Glutamatergic neuron (in vitro differentiated cells): ENCODE results near the gene PRKD2. TPM values are rescaled to one million over a fixed set of nuclear protein-coding genes. Genes with fewer than 3 reads are reported as not detected.
A peak's percentile ranks its signal among the peaks of the same experiment; 100 is the strongest.
"Not testable (repeated sequence)": the region's sequence is repeated elsewhere in the genome, so short reads cannot be mapped to it uniquely, and the experiment has no call there.

Experiments
- DNase-seq: peaks from one replicate; pipeline ENCODE4 v3.0.0; 2022
- H3K27ac Mint-ChIP-seq: one replicate; pipeline ENCODE4 v1.8.0; 2020; ENCODE audit warnings: mild to moderate bottlenecking, mixed read lengths, inconsistent platforms; ENCODE audit not compliant: unreplicated experiment
- H3K27me3 Mint-ChIP-seq: one replicate; pipeline ENCODE4 v1.8.0; 2020; ENCODE audit warnings: mild to moderate bottlenecking, moderate library complexity, mixed read lengths, inconsistent platforms; ENCODE audit not compliant: unreplicated experiment
- H3K36me3 Mint-ChIP-seq: one replicate; pipeline ENCODE4 v1.8.0; 2020; ENCODE audit warnings: mild to moderate bottlenecking, mixed read lengths, inconsistent platforms; ENCODE audit not compliant: unreplicated experiment
- H3K4me1 Mint-ChIP-seq: one replicate; pipeline ENCODE4 v1.8.0; 2020; ENCODE audit warnings: mild to moderate bottlenecking, low read depth, mixed read lengths, inconsistent platforms; ENCODE audit not compliant: unreplicated experiment
- H3K4me3 Mint-ChIP-seq: one replicate; pipeline ENCODE4 v1.8.0; 2020; ENCODE audit warnings: mild to moderate bottlenecking, mixed read lengths, inconsistent platforms; ENCODE audit not compliant: unreplicated experiment
- H3K9me3 Mint-ChIP-seq: one replicate; pipeline ENCODE4 v1.8.0; 2020; ENCODE audit warnings: mild to moderate bottlenecking, moderate library complexity, mixed read lengths, inconsistent platforms; ENCODE audit not compliant: unreplicated experiment
- CTCF ChIP-seq: fragments of 200-600 bp; sonication (generic); IDR thresholded peaks from one replicate; pipeline ENCODE4 v1.5.0; 2021; ENCODE audit not compliant: partially characterized antibody, unreplicated experiment
- total RNA-seq: library from RNA; stranded (reverse); fragmentation: NEBNext Ultra II Directional; extraction: Animal tissue kit (Norgen Biotek cat#: 25700); gene quantifications from one replicate; pipeline ENCODE4 v1.2.1, GENCODE V29; 2021; ENCODE audit not compliant: unreplicated experiment

Gene PRKD2
- total RNA-seq, 1 donor from 2014 or later, result 54.7 TPM

DNA sequence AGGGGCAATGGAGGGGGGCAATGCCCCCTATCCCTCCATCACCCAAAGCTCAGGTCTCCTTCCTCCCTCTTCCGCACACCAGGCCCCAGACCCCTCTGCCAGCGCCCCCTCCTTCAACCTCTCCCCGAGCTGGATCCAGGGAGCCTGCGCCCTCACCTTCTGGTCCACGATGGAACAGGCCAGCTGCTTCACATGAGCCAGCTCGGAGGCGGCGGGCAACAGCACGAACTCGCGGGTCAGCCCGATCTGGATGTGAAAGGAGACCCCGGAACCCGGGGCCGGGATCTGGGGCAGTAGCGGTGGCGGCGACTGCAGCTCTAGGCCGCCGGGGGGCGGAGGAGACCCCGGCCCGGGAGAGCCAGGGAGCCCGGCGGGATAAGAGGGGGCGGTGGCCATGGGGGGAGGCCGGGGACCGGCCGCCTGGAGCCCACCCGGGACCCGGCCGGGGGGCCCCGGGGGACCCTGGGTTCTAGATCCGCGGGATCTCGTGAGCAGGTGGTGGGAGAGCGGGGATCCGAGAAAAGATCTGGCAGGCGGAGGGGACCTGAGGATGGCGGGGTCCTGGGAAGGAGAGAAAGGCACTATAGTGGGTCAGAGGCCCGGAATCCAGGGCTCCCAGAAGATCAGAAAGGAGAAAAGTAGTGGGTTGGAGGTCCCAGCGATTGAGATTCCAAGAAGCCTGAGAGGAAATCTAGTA lies 791 bp downstream of the PRKD2 start:
- peak overlapping the region; percentile 81 for H3K27ac Mint-ChIP-seq
- H3K9me3 Mint-ChIP-seq, result peaks cover 6% of the 10 kb centered on the region
- TF ChIP-seq CTCF, result peak; percentile 21
- DNase-seq, result peak; percentile 77
- peaks cover 21% of the 10 kb centered on the region for H3K4me1 Mint-ChIP-seq
- H3K27me3 Mint-ChIP-seq, result peaks cover 10% of the 10 kb centered on the region
- H3K36me3 Mint-ChIP-seq, result no peaks in the 10 kb centered on the region
- H3K4me3 Mint-ChIP-seq, result peak overlapping the region; percentile 93

DNA sequence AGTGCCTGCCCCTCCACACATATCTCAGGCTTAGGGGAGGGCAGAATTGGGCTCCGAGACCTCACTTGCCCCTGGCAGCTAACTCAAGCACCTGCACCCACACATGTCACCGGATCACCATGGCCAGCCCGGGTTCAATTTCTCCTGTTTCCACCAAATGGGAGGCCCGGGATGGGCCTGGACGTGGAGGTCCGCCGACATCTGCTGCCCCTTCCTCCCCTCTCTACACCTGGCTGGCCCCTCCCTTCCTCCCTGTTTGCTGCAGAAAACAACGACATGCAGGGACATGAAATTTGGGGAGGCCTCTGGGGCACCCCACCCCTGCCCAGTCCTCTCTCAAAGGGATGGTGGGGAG lies 1.3 kb downstream of the PRKD2 start:
- no peak for TF ChIP-seq CTCF
- Mint-ChIP-seq H3K36me3 (no peaks in the 10 kb centered on the region), H3K27ac (peak overlapping the region; percentile 81), H3K9me3 (peaks cover 3% of the 10 kb centered on the region), H3K4me1 (peaks cover 18% of the 10 kb centered on the region), H3K27me3 (peaks cover 8% of the 10 kb centered on the region), H3K4me3 (peak overlapping the region; percentile 93)
- DNase-seq, result no peak

DNA sequence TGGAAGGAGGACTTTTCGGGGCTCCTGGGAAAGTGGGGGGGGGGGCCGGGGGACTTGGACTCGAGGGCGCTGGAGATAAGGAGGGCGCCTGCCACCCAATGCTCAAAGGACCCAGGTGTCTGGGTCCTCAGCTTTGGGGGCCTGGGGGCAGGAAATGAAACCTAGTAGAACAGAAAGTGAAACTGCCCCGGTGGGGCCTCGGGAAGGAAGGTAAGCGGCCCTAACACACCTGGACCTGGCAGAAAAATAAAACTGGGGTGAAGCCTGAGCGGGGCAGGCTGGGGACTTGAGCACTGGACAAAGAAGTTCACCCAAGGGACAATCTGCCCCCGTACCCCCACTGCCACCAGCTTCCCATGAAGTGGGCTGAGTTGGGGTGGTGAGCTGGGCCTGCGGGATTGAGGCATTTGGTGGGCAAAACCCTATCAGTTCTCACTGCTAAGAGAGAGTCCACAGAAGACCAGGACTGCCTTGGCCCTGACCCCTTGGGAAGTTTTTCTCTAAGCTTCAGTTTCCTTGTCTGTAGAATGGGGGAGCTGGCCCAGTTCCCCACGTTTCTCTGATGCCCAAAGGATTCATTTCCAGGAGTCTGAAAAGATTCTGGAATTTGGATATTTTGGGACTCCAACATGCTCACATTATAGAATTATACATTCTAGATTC lies 2.3 kb downstream of the PRKD2 start:
- peak overlapping the region; percentile 93 for H3K4me3 Mint-ChIP-seq
- no peaks in the 10 kb centered on the region for H3K36me3 Mint-ChIP-seq
- H3K27ac Mint-ChIP-seq, result peak overlapping the region; percentile 33
- TF ChIP-seq CTCF, result no peak
- no peak for DNase-seq
- H3K9me3 Mint-ChIP-seq, result peaks cover 3% of the 10 kb centered on the region
- peaks cover 8% of the 10 kb centered on the region for H3K27me3 Mint-ChIP-seq
- H3K4me1 Mint-ChIP-seq, result peaks cover 17% of the 10 kb centered on the region

- no peak for TF ChIP-seq CTCF
- Mint-ChIP-seq H3K36me3 (no peaks in the 10 kb centered on the region), H3K4me3 (peak overlapping the region; percentile 86), H3K9me3 (peaks cover 3% of the 10 kb centered on the region), H3K4me1 (peaks cover 13% of the 10 kb centered on the region), H3K27me3 (peaks cover 5% of the 10 kb centered on the region), H3K27ac (peak overlapping the region; percentile 90)
- peak; percentile 80 for DNase-seq
These were observed 3.0 kb downstream of the PRKD2 start for GRCh38 chr19:46713781-46714443.

- not testable (repeated sequence) for H3K9me3 Mint-ChIP-seq, H3K36me3 Mint-ChIP-seq, H3K27me3 Mint-ChIP-seq, DNase-seq, H3K27ac Mint-ChIP-seq
- Mint-ChIP-seq H3K4me1 (peaks cover 13% of the 10 kb centered on the region), H3K4me3 (peak overlapping the region; percentile 86)
These were observed 4.1 kb downstream of the PRKD2 start for GRCh38 chr19:46712768-46713338.
